Loucy (cell line): Measurements from ENCODE around the gene SBF2.

Experiments
- H2AFZ ChIP-seq: fragments of 200-600 bp; sonication (generic); 2 replicates; pipeline ENCODE4 v1.6.0; 2016; ENCODE audit warnings: antibody characterized with exemption, mild to moderate bottlenecking, low read length, moderate library complexity
- H3F3A ChIP-seq: fragments of 200-600 bp; 2 replicates; pipeline ENCODE4 v1.6.0; 2016; ENCODE audit warnings: antibody characterized with exemption, low read depth, mild to moderate bottlenecking
- H3K27me3 ChIP-seq: fragments of 200-600 bp; sonication (generic); 2 replicates; pipeline ENCODE4 v1.6.1; 2014; ENCODE audit warnings: low read length, mild to moderate bottlenecking; ENCODE audit not compliant: insufficient read depth, poor library complexity, severe bottlenecking
- H3K36me3 ChIP-seq: fragments of 200-600 bp; sonication (generic); 2 replicates; pipeline ENCODE4 v1.6.1; 2016; ENCODE audit warnings: low read length; ENCODE audit not compliant: insufficient read depth
- H3K4me1 ChIP-seq: fragments of 200-600 bp; sonication (generic); 2 replicates; pipeline ENCODE4 v1.5.1; 2014; ENCODE audit warnings: low read length, mild to moderate bottlenecking; ENCODE audit not compliant: insufficient read depth, poor library complexity, severe bottlenecking
- H3K4me2 ChIP-seq: fragments of 200-600 bp; sonication (generic); 2 replicates; pipeline ENCODE4 v1.6.0; 2014; ENCODE audit warnings: antibody characterized with exemption, low read length, low read depth, mild to moderate bottlenecking; ENCODE audit not compliant: poor library complexity, severe bottlenecking
- H3K4me3 ChIP-seq: fragments of 200-600 bp; sonication (generic); 2 replicates; pipeline ENCODE4 v1.5.1; 2014; ENCODE audit warnings: low read length, mild to moderate bottlenecking, mixed read lengths; ENCODE audit not compliant: poor library complexity, severe bottlenecking
- H3K79me2 ChIP-seq: fragments of 200-600 bp; sonication (generic); 2 replicates; pipeline ENCODE4 v1.6.1; 2014; ENCODE audit warnings: low read length; ENCODE audit not compliant: insufficient read depth
- H3K9ac ChIP-seq: fragments of 200-600 bp; sonication (generic); 2 replicates; pipeline ENCODE4 v1.6.0; 2014; ENCODE audit warnings: mild to moderate bottlenecking, low read depth, low read length, moderate library complexity; ENCODE audit not compliant: poor library complexity, severe bottlenecking
- H3K9me2 ChIP-seq: fragments of 200-600 bp; sonication (generic); replicated peaks from 2 replicates; pipeline ENCODE4 v1.6.1; 2016; ENCODE audit warnings: low read depth, low read length, mixed read lengths
- H3K9me3 ChIP-seq: fragments of 200-600 bp; sonication (generic); 2 replicates; pipeline ENCODE4 v1.6.1; 2014; ENCODE audit warnings: mild to moderate bottlenecking, antibody characterized with exemption, low read length, low read depth; ENCODE audit not compliant: insufficient read depth
- H4K20me1 ChIP-seq: fragments of 200-600 bp; sonication (generic); 2 replicates; pipeline ENCODE4 v1.6.0; 2014; ENCODE audit warnings: antibody characterized with exemption, low read length, mild to moderate bottlenecking; ENCODE audit not compliant: insufficient read depth, poor library complexity, severe bottlenecking
- EZH2phosphoT487 ChIP-seq: fragments of 200-600 bp; IDR thresholded peaks from 2 replicates; pipeline ENCODE4 v1.6.1; 2018; ENCODE audit warnings: antibody characterized with exemption, mild to moderate bottlenecking, moderate library complexity, borderline replicate concordance
- TF ChIP-seq, protein P1 (sequence below): fragments of 200-600 bp; sonication (generic); conservative IDR thresholded peaks from 2 replicates; pipeline ENCODE4 v1.5.1; 2014; ENCODE audit warnings: mild to moderate bottlenecking, antibody characterized with exemption, low read length

The SBF2 gene

DNA sequence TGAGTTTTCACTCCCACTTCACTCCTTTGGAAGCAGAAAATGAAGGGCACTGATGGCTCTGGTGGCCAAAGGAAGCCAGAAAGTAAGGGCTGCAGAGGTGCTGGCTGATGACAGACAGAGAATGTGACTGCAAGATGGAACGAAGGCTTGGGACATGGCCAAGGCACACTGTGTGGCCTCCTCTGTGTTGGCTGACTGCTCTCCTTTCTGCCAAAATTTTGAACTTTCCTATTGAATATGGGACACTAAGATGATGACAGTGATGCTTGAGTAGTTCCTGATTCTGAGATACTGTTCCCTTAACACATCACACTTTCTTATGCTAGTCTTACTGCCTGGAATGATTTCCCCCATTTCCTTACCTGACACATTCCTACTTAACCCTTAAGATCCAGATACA is 473.8 kb downstream of the SBF2 start:
- no peaks in the 10 kb centered on the region for H4K20me1 ChIP-seq
- TF ChIP-seq EZH2phosphoT487 = no peak
- TF ChIP-seq, protein P1, sequence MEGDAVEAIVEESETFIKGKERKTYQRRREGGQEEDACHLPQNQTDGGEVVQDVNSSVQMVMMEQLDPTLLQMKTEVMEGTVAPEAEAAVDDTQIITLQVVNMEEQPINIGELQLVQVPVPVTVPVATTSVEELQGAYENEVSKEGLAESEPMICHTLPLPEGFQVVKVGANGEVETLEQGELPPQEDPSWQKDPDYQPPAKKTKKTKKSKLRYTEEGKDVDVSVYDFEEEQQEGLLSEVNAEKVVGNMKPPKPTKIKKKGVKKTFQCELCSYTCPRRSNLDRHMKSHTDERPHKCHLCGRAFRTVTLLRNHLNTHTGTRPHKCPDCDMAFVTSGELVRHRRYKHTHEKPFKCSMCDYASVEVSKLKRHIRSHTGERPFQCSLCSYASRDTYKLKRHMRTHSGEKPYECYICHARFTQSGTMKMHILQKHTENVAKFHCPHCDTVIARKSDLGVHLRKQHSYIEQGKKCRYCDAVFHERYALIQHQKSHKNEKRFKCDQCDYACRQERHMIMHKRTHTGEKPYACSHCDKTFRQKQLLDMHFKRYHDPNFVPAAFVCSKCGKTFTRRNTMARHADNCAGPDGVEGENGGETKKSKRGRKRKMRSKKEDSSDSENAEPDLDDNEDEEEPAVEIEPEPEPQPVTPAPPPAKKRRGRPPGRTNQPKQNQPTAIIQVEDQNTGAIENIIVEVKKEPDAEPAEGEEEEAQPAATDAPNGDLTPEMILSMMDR = no peak
- H3F3A ChIP-seq = no peaks in the 10 kb centered on the region
- no peak overlapping the region for H3K4me3 ChIP-seq
- no peak overlapping the region for H3K9ac ChIP-seq
- H2AFZ ChIP-seq = no peak overlapping the region
- no peaks in the 10 kb centered on the region for H3K79me2 ChIP-seq
- no peaks in the 10 kb centered on the region for H3K27me3 ChIP-seq
- H3K4me2 ChIP-seq = no peak overlapping the region
- H3K36me3 ChIP-seq = no peaks in the 10 kb centered on the region
- 0 out of 2 replicates have a peak, but pooled peaks cover 3% of the 10 kb centered on the region for H3K9me2 ChIP-seq
- no peaks in the 10 kb centered on the region for H3K4me1 ChIP-seq
- H3K9me3 ChIP-seq = no peaks in the 10 kb centered on the region

DNA sequence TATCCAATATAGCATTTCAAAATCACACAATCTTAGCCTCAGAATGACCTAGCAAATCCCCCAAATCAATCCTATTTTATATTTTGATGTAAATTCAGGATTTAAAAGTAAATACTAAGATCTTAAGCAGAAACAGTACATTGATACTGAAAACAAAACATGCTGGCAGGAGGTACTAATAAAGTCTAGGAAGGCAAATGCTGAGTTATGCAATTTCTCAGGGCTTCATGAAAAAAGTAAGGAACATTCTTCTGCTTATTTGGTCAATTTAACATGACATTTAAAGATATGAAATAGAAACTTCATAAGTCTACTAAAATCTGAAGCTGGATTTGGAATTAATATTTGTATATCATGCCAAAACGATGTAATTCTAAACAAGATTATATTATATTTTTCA is 476.8 kb downstream of the SBF2 start:
- Histone ChIP-seq H3K79me2 (no peaks in the 10 kb centered on the region), H3K4me1 (no peaks in the 10 kb centered on the region), H3F3A (no peaks in the 10 kb centered on the region), H3K36me3 (no peaks in the 10 kb centered on the region), H3K9me3 (no peaks in the 10 kb centered on the region), H4K20me1 (no peaks in the 10 kb centered on the region), H3K4me2 (no peak overlapping the region), H3K4me3 (no peak overlapping the region), H3K27me3 (no peaks in the 10 kb centered on the region), H2AFZ (no peak overlapping the region), H3K9me2 (0 out of 2 replicates have a peak, but pooled peaks cover 3% of the 10 kb centered on the region), H3K9ac (no peak overlapping the region)
- TF ChIP-seq EZH2phosphoT487 = no peak
- TF ChIP-seq, protein P1 = no peak

DNA sequence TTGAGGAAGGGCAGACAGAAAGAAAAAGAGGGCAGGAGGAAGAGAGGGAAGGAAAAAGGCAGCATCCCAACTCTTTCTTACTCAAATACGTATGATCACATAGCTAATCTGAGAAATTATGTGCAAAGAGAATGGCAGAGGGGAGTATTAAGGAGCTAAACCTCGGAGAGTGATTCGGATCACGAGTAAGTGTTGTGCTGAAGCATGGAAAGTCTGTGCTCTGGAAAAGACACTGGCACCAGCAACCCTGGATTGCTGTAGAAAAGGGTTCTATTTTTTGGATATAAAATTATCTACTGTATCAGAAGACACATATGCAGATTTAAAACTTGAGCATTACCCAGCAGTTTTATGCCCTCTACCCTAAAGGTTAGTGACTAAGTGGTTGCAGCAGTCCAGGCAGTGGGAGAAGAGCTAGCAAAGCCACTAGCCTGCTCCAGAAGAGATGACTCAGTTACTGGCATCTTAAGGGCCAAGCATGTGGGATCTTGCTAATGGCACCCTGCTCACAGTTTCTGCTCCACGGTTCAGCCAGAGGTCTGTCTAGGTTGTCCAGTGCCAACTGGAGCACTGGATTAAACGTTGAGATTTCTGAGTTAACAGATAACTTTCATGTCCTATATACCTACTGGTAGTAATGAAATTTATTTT is 478.4 kb downstream of the SBF2 start:
- peaks cover 6% of the 10 kb centered on the region; the same call in 1 of the 2 replicates for H3K36me3 ChIP-seq
- H3K4me1 ChIP-seq = no peaks in the 10 kb centered on the region
- H3K79me2 ChIP-seq = no peaks in the 10 kb centered on the region
- 0 out of 2 replicates have a peak, but pooled peaks cover 3% of the 10 kb centered on the region for H3K9me2 ChIP-seq
- no peak overlapping the region for H2AFZ ChIP-seq
- no peak overlapping the region for H3K4me3 ChIP-seq
- H4K20me1 ChIP-seq = no peaks in the 10 kb centered on the region
- no peaks in the 10 kb centered on the region for H3K27me3 ChIP-seq
- H3K9me3 ChIP-seq = no peaks in the 10 kb centered on the region
- H3F3A ChIP-seq = no peaks in the 10 kb centered on the region
- no peak overlapping the region for H3K4me2 ChIP-seq
- TF ChIP-seq, protein P1 = no peak
- no peak for TF ChIP-seq EZH2phosphoT487
- H3K9ac ChIP-seq = no peak overlapping the region
